GM19395 (cell line): ENCODE data around the gene KIF2C.
"Not testable (repeated sequence)": the region's sequence is repeated elsewhere in the genome, so short reads cannot be mapped to it uniquely, and the experiment has no call there.

Experiments used
- ATAC-seq: cut with Tn5 transposase; IDR thresholded peaks from one replicate; pipeline ENCODE4 v1.9.1; 2021; ENCODE audit warnings: mild to moderate bottlenecking, moderate library complexity; ENCODE audit not compliant: unreplicated experiment

Gene KIF2C

GRCh38 chr1:44810101-44810761 is 70.6 kb downstream of the KIF2C start:
- ATAC-seq, result no peak

- ATAC-seq, result not testable (repeated sequence)
Measured at GRCh38 chr1:44810762-44811105, 71.1 kb downstream of the KIF2C start.

- ATAC-seq, result no peak
Measured at GRCh38 chr1:44811234-44811633, 71.6 kb downstream of the KIF2C start.

- ATAC-seq, result no peak
Measured at GRCh38 chr1:44812822-44813543, 73.3 kb downstream of the KIF2C start.

- ATAC-seq, result not testable (repeated sequence)
Measured at GRCh38 chr1:44815926-44816325, 76.3 kb downstream of the KIF2C start.

- no peak for ATAC-seq
Measured at GRCh38 chr1:44817307-44817706, 77.7 kb downstream of the KIF2C start.
